Measurements from ENCODE around the gene MAN1B1.

- TF ChIP-seq, protein P1, sequence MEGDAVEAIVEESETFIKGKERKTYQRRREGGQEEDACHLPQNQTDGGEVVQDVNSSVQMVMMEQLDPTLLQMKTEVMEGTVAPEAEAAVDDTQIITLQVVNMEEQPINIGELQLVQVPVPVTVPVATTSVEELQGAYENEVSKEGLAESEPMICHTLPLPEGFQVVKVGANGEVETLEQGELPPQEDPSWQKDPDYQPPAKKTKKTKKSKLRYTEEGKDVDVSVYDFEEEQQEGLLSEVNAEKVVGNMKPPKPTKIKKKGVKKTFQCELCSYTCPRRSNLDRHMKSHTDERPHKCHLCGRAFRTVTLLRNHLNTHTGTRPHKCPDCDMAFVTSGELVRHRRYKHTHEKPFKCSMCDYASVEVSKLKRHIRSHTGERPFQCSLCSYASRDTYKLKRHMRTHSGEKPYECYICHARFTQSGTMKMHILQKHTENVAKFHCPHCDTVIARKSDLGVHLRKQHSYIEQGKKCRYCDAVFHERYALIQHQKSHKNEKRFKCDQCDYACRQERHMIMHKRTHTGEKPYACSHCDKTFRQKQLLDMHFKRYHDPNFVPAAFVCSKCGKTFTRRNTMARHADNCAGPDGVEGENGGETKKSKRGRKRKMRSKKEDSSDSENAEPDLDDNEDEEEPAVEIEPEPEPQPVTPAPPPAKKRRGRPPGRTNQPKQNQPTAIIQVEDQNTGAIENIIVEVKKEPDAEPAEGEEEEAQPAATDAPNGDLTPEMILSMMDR (IDR thresholded peaks at IDR 0.05): no peak
- TF ChIP-seq POLR2A (IDR thresholded peaks at IDR 0.05): no peak
Measured at GRCh38 chr9:137040568-137040967, 46.2 kb upstream of the MAN1B1 start.

Measured in lower leg skin (tissue), 3 donors.